Panc1 (cell line): ENCODE data around the gene RPP38. TPM values are rescaled to one million over a fixed set of nuclear protein-coding genes. Genes with fewer than 3 reads are reported as not detected.

Experiments used
- ATAC-seq: fragments of 200-7000 bp; cut with Tn5 transposase; 2 replicates; pipeline ENCODE4 v1.9.1; 2020; ENCODE audit warnings: mild to moderate bottlenecking, moderate library complexity
- BruUV-seq: library from RNA; stranded (reverse); fragments of 400-500 nt; replicated peaks from 2 replicates; lab custom pipeline; 2021; lab: Mats Ljungman, UMichigan
- CTCF ChIA-PET: fragments of 300-600 bp; sonication (Branson Sonifier 250); formaldehyde crosslinking; loops from one replicate; lab custom pipeline; 2022; ENCODE audit warnings: antibody characterized with exemption; lab: Charles Lee
- POLR2A ChIA-PET: fragments of 300-600 bp; sonication (Branson Sonifier 250); formaldehyde crosslinking; loops from one replicate; lab custom pipeline; 2022; ENCODE audit warnings: antibody characterized with exemption; lab: Charles Lee
- DNase-seq: peaks from one replicate; pipeline ENCODE4 v3.0.0-alpha.2; 2010; ENCODE audit warnings: low read depth, low spot score
- H3K27ac ChIP-seq: 2 replicates; pipeline ENCODE4 v1.5.1; 2011; ENCODE audit warnings: mild to moderate bottlenecking, low read length, inconsistent platforms
- H3K27me3 ChIP-seq: fragments of 200-500 bp; sonication (Bioruptor generic); 2 replicates; pipeline ENCODE4 v1.6.0; 2014; ENCODE audit warnings: low read length, inconsistent platforms; ENCODE audit not compliant: control insufficient read depth, insufficient read depth
- H3K36me3 ChIP-seq: fragments of 200-500 bp; sonication (Bioruptor generic); 2 replicates; pipeline ENCODE4 v1.5.1; 2014; ENCODE audit warnings: inconsistent platforms, mild to moderate bottlenecking, low read length, moderate library complexity; ENCODE audit not compliant: control insufficient read depth, insufficient read depth
- H3K4me1 ChIP-seq: 2 replicates; pipeline ENCODE4 v1.5.1; 2011; ENCODE audit warnings: inconsistent platforms, mild to moderate bottlenecking, low read length, moderate library complexity; ENCODE audit not compliant: control insufficient read depth, insufficient read depth
- H3K4me3 ChIP-seq, 2 experiments: 2 replicates each; pipeline ENCODE4 v1.5.1; 2011 to 2012; ENCODE audit warnings: low read depth in 2 of 2, low read length in 2 of 2, mild to moderate bottlenecking in 2 of 2, inconsistent platforms in 1 of 2, moderate library complexity in 1 of 2
- H3K9me3 ChIP-seq: fragments of 200-500 bp; sonication (Bioruptor generic); 2 replicates; pipeline ENCODE4 v1.5.1; 2014; ENCODE audit warnings: low read depth, mild to moderate bottlenecking, inconsistent platforms, low read length, moderate library complexity; ENCODE audit not compliant: control insufficient read depth, insufficient read depth
- CTCF ChIP-seq: fragments of 450-650 bp; IDR thresholded peaks from 2 replicates; pipeline ENCODE4 v1.5.1; 2017; ENCODE audit warnings: mild to moderate bottlenecking
- POLR2AphosphoS5 ChIP-seq: IDR thresholded peaks from 2 replicates; pipeline ENCODE4 v1.6.1; 2012; ENCODE audit warnings: mild to moderate bottlenecking, low read depth, low read length, moderate library complexity
- SIN3A ChIP-seq: IDR thresholded peaks from 2 replicates; pipeline ENCODE4 v1.6.1; 2012; ENCODE audit warnings: low read depth, mild to moderate bottlenecking, low read length, moderate library complexity, borderline replicate concordance; ENCODE audit not compliant: insufficient read depth
- TCF7L2 ChIP-seq: IDR thresholded peaks from 2 replicates; pipeline ENCODE4 v1.6.1; 2011; ENCODE audit warnings: mild to moderate bottlenecking, low read depth, low read length, inconsistent platforms
- in situ Hi-C: cut with HindIII; loops from 2 replicates; pipeline ENCODE4 v1.10.0; 2016; ENCODE audit warnings: low sequenced_read_pairs, low pct_unique_long_range_greater_than_20kb
- intact Hi-C: fragments of 100-400 bp; cut with micrococcal nuclease; formaldehyde crosslinking; loops from one replicate; pipeline ENCODE4 v1.10.0; 2022; ENCODE audit not compliant: unreplicated experiment
- total RNA-seq: library from RNA; stranded (reverse); gene quantifications from one replicate; pipeline ENCODE4 v1.2.1, GENCODE V29; 2021; ENCODE audit not compliant: unreplicated experiment
- TF ChIP-seq, protein P1 (sequence below), 2 experiments: IDR thresholded peaks; 2 replicates each; pipeline ENCODE4 v1.6.1; 2011 to 2012; ENCODE audit warnings: low read depth in 2 of 2, control low read depth in 1 of 2, low read length in 1 of 2, mild to moderate bottlenecking in 1 of 2, moderate library complexity in 1 of 2; ENCODE audit not compliant: insufficient read depth in 1 of 2

Gene RPP38
- total RNA-seq, 1 experiment from 2014 or later: 19.9 TPM

DNA sequence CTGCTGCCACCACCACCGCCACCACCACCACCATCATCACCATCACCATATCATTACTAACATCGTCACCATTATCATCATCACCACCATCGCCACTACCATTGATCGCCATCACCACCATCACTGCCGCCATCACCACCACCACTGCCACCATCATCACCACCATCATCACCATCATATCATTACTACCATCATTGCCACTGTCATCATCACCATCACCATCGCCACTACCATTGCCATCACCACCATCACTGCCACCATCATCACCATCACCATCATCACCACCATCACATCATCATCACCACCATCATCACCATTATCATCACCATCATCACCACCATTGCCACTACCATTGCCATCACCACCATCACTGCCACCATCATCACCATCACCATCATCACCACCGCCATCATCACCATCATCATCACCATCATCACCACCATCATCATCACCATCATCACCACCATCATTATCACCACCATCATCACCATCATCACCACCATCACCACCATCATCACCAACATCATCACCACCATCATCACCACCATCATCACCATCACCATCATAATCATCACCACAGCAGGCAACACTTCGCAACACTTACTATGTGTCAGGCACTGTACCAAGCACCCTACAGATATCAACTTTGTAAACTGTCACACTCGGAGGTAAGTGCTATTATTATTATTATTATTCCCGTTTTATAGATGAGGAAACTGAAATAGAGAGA is 52.1 kb downstream of the RPP38 start:
- H3K4me1 ChIP-seq: no peaks in the 10 kb centered on the region
- no peaks in the 10 kb centered on the region for H3K9me3 ChIP-seq
- intact Hi-C loops (no loop called here), in situ Hi-C loops (no loop called here)
- CTCF ChIA-PET: no interaction called here
- no peaks in the 10 kb centered on the region for H3K36me3 ChIP-seq
- no peaks in the 10 kb centered on the region for H3K27me3 ChIP-seq
- H3K4me3 ChIP-seq: no peak overlapping the region
- ATAC-seq (no peak), DNase-seq (no peak)
- no TSS peak for BruUV-seq
- no peak for TF ChIP-seq SIN3A
- TF ChIP-seq TCF7L2: no peak
- TF ChIP-seq, protein P1, sequence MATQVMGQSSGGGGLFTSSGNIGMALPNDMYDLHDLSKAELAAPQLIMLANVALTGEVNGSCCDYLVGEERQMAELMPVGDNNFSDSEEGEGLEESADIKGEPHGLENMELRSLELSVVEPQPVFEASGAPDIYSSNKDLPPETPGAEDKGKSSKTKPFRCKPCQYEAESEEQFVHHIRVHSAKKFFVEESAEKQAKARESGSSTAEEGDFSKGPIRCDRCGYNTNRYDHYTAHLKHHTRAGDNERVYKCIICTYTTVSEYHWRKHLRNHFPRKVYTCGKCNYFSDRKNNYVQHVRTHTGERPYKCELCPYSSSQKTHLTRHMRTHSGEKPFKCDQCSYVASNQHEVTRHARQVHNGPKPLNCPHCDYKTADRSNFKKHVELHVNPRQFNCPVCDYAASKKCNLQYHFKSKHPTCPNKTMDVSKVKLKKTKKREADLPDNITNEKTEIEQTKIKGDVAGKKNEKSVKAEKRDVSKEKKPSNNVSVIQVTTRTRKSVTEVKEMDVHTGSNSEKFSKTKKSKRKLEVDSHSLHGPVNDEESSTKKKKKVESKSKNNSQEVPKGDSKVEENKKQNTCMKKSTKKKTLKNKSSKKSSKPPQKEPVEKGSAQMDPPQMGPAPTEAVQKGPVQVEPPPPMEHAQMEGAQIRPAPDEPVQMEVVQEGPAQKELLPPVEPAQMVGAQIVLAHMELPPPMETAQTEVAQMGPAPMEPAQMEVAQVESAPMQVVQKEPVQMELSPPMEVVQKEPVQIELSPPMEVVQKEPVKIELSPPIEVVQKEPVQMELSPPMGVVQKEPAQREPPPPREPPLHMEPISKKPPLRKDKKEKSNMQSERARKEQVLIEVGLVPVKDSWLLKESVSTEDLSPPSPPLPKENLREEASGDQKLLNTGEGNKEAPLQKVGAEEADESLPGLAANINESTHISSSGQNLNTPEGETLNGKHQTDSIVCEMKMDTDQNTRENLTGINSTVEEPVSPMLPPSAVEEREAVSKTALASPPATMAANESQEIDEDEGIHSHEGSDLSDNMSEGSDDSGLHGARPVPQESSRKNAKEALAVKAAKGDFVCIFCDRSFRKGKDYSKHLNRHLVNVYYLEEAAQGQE (IDR thresholded peaks at IDR 0.05; ENCODE audit: insufficient read depth in 1 of 2, low read depth in 2 of 2, low read length in 1 of 2): no peak
- TF ChIP-seq CTCF: no peak
- TF ChIP-seq POLR2AphosphoS5: no peak
- POLR2A ChIA-PET: no interaction called here
- H3K27ac ChIP-seq: no peak overlapping the region

DNA sequence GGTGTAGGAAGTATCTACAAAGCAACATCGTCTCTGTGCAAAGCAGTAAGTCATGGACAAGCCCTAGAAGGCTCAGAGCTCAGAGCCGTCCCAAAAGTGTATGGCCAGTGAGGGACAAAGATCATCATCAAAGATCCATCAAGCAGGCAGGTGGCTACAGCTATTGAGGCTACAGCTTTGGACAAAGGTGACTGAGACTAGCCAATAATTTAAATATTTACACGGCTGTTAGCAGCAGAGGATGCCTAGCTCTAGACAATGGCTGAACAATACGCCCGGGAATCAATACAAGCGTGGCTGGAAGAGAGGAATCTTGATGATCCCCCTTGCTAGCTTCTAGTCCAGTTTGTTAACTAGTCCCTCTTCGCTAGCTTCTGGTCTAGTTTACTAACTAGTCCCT is 53.4 kb downstream of the RPP38 start:
- no peak for TF ChIP-seq CTCF
- no peak for TF ChIP-seq TCF7L2
- no peak for TF ChIP-seq POLR2AphosphoS5
- TF ChIP-seq, protein P1 (IDR thresholded peaks at IDR 0.05; ENCODE audit: insufficient read depth in 1 of 2, low read depth in 2 of 2, low read length in 1 of 2): no peak
- no peak for TF ChIP-seq SIN3A
- no peak overlapping the region for H3K27ac ChIP-seq
- H3K4me1 ChIP-seq: no peaks in the 10 kb centered on the region
- ChIA-PET POLR2A (no interaction called here), CTCF (no interaction called here)
- in situ Hi-C loops: no loop called here
- H3K9me3 ChIP-seq: no peaks in the 10 kb centered on the region
- H3K27me3 ChIP-seq: no peaks in the 10 kb centered on the region
- intact Hi-C loops: no loop called here
- no peak for ATAC-seq
- H3K4me3 ChIP-seq: no peak overlapping the region
- BruUV-seq: no TSS peak
- DNase-seq: no peak
- no peaks in the 10 kb centered on the region for H3K36me3 ChIP-seq
